Activated T-helper 17 cell treated with anti-CD3 and anti-CD28 coated beads, Interleukin-2, amount 50 U/mL, for 72 hours (primary cell): ENCODE data around the gene CCDC15. TPM values are rescaled to one million over a fixed set of nuclear protein-coding genes. Genes with fewer than 3 reads are reported as not detected.

ENCODE experiments used
- ATAC-seq: fragments of 150-1000 bp; cut with Tn5 transposase; replicated peaks from 2 replicates; pipeline ENCODE4 v1.10.0; 2021; ENCODE audit warnings: mild to moderate bottlenecking, moderate library complexity
- H3K27ac Mint-ChIP-seq: one replicate; pipeline ENCODE4 v1.8.0; 2022; ENCODE audit warnings: mixed read lengths
- H3K27me3 Mint-ChIP-seq: one replicate; pipeline ENCODE4 v1.8.0; 2022; ENCODE audit warnings: mixed read lengths
- H3K36me3 Mint-ChIP-seq: one replicate; pipeline ENCODE4 v1.8.0; 2022; ENCODE audit warnings: low read depth, mild to moderate bottlenecking, mixed read lengths
- H3K4me1 Mint-ChIP-seq: one replicate; pipeline ENCODE4 v1.8.0; 2022; ENCODE audit warnings: mixed read lengths
- H3K4me3 Mint-ChIP-seq: one replicate; pipeline ENCODE4 v1.8.0; 2022; ENCODE audit warnings: mild to moderate bottlenecking, mixed read lengths
- H3K9me3 Mint-ChIP-seq: one replicate; pipeline ENCODE4 v1.8.0; 2022; ENCODE audit warnings: mixed read lengths
- total RNA-seq, 2 donors: library from RNA; stranded (reverse); gene quantifications; one replicate each; pipeline ENCODE4 v1.2.3, GENCODE V29; 2022

Gene CCDC15
- total RNA-seq, 2 donors from 2014 or later = 5.5 to 8.7 TPM

DNA sequence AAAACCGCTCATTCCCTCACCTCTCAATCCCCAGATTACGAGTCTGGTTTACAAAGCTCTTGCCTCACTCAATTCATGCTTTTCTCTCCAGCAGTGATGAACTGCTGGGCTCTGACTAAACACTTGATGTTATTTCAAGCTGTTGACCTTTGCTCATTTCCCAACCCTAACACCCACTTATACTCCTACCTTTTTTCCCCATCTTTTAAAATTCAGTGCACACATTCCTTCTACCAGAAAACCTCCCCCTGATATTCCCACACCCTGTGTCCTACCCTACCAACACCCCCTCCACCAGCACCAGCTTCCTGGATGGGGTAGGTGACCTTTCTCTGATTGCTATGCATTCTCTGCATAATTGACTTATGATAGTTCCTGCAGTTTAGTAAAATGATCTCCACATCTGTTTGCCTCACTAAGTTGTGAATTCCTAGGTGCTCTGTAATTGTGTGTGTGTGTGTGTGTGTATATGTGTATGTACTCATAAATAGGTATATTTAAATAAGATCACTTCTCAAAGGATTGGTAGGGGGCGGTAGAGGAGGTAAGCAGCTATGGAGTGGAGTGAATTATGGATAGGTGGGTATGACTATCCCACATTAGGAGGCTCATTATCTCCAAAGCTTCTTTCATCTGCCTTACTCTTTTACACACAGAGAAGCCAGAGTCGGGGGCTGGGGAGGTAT is 19.0 kb upstream of the CCDC15 start:
- Mint-ChIP-seq H3K4me3 (no peak overlapping the region), H3K27ac (no peak overlapping the region), H3K9me3 (no peaks in the 10 kb centered on the region), H3K4me1 (peaks cover 4% of the 10 kb centered on the region), H3K36me3 (no peaks in the 10 kb centered on the region), H3K27me3 (peaks cover 5% of the 10 kb centered on the region)
- no peak for ATAC-seq

DNA sequence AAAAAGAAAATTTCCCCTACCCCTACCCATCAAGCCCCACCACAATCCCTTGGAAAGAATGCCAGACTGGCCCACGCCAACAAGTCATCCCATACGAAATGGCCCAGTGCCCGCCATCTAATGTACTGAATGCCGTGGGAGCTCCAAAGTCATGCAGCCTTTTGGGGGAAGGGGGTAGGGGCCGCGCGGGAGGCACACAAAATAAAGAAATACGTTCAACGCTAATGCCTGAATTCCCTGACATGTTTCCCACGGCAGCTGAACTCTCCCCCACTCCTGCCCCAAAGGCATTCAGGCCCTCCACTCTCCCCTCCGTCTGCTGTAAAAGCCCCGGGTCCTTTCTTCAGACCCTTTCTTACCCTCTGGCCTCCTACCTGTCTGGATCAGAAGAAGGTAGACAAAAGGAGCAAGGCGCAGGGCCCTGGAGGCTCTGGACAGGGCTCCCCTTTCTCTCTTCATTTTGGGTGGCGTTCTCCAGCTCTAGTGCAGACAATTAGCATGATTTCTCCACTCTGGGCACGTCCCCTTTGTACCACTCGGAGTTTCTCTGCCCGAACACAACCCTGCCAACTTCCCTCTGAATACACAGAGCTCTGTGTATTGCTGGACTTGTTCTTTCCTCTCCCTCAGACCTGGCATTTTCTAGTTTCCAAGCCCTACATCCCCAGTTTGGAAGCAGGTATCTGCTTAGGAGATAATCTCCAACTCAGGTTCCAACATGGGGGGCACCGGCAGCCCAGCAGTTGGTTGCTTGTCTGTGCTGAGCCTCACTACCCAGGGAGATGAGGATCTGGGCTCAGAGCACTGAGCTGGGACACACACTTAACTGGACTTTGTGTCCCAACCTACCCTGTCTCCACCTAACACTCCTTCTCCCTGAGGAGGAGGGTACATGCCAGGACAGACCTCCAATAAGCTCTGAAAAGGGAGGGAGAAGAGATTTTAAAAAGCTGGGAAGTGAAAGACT is 18.2 kb upstream of the CCDC15 start, which contains the start of gene HEPACAM:
Gene HEPACAM, minus strand, starts transcription at position 500 of the 967 bp plus-strand sequence. Its CDS starts 41 bp downstream, at position 459.
- no peaks in the 10 kb centered on the region for H3K36me3 Mint-ChIP-seq
- no peak within 1 kb of the TSS for H3K4me3 Mint-ChIP-seq

DNA sequence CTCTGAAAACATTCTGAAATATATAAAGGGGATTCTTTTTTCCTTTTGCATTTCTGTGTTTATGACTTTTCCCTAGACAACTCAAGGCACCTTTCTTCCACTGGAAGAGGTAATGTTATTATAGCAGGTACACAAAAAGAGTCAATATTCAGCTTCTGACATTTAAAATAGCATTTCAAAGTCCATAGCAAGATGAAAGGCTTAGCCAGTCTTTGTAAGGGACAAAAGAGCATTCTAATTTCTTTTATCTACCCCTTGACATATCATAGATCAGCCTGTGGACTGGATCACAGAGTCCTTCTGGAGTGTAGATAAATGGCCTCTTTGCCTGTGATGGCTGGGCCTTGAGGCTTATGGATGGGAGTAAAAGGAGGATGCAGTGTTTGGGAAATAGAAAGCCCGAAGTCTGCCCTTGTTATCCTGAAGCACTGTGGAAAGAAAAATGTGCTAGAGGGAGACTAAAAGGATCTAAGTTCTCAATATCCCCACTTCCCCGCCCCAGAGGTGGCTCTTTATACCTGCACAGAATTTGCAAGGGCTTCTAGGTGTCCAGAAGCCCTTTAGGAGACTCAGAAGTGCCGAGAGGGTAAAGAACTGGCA is 16.6 kb upstream of the CCDC15 start:
- peaks cover 8% of the 10 kb centered on the region for H3K27me3 Mint-ChIP-seq
- H3K4me3 Mint-ChIP-seq = no peak overlapping the region
- H3K27ac Mint-ChIP-seq = no peak overlapping the region
- no peak for ATAC-seq
- no peaks in the 10 kb centered on the region for H3K4me1 Mint-ChIP-seq
- H3K9me3 Mint-ChIP-seq = no peaks in the 10 kb centered on the region
- no peaks in the 10 kb centered on the region for H3K36me3 Mint-ChIP-seq

More for the DNA sequence above, 18.2 kb upstream of the CCDC15 start, which contains the start of gene HEPACAM:
- no peak for ATAC-seq
- no peaks in the 10 kb centered on the region for H3K9me3 Mint-ChIP-seq
- H3K4me1 Mint-ChIP-seq = peaks cover 1% of the 10 kb centered on the region
- H3K27me3 Mint-ChIP-seq = peaks cover 5% of the 10 kb centered on the region
- no peak within 1 kb of the TSS for H3K27ac Mint-ChIP-seq

DNA sequence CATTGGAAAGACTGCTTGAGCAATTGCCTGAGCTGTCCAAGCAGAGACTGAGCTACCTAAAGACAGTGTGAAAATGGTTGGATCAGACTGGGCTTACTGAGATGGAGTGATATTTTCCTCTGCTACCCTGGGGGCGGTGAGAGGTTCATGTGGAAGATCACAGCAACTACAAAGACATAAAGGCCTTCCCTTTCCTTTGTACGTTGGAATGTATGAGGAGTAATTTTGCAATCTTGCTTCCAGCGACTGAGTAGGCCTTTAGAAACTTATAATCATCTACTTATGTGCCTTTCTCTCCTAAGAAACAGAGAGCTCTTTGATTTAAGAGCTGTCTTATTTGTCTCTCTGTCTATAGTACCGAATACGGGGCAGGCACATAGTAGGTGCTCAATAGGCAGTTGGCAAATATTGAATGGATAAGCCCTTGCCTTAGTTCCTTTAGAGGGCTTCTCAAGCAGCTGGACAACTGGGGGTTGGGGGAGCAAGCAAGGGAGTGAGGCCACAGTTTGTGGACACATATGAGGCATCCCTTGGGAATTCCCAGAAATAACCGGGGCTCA is 15.7 kb upstream of the CCDC15 start:
- ATAC-seq = no peak
- Mint-ChIP-seq H3K36me3 (no peaks in the 10 kb centered on the region), H3K4me3 (no peak overlapping the region), H3K9me3 (no peaks in the 10 kb centered on the region), H3K27me3 (peaks cover 8% of the 10 kb centered on the region), H3K27ac (no peak overlapping the region), H3K4me1 (no peaks in the 10 kb centered on the region)

DNA sequence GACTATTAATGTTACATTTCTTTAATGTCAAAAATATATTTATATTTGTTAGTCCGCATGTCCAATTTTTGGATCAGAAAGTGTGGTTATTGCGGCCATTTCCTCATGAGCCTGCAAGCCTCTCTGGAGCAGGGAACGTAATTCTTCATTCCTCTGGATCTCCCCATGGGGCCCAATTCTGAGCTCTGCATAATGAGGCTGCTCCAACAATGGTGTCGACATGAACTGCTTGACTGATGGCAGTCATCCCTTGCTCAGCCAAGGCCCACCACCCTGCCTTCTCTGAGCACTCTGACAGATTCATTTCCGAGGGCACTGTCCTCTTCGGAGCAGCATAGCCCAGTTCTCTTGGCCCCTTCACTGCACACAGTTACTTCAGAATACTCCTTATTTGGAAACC is 15.0 kb upstream of the CCDC15 start:
- Mint-ChIP-seq H3K36me3 (no peaks in the 10 kb centered on the region), H3K4me3 (no peak overlapping the region), H3K9me3 (no peaks in the 10 kb centered on the region), H3K4me1 (no peaks in the 10 kb centered on the region), H3K27ac (no peak overlapping the region), H3K27me3 (peaks cover 8% of the 10 kb centered on the region)
- ATAC-seq = no peak

DNA sequence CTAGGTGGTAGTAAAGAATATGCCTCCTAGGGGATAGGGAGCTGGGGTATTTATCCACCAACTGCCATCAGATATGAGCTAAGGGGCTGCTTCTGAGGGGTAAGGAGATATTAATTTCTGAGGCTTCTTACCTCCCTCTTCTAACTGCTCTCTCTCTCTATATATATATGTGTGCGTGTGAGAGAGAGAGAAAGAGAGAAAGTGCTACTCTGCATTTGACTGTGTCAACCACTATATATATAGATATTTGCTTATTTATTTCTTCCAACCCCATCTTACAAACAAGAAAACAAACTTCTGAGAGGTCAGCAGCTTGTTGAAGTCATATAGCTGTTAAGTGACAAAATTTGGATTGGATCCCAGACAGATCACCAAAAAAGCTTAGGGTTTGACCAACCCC is 12.3 kb upstream of the CCDC15 start:
- no peak for ATAC-seq
- no peaks in the 10 kb centered on the region for H3K4me1 Mint-ChIP-seq
- no peak overlapping the region for H3K27ac Mint-ChIP-seq

DNA sequence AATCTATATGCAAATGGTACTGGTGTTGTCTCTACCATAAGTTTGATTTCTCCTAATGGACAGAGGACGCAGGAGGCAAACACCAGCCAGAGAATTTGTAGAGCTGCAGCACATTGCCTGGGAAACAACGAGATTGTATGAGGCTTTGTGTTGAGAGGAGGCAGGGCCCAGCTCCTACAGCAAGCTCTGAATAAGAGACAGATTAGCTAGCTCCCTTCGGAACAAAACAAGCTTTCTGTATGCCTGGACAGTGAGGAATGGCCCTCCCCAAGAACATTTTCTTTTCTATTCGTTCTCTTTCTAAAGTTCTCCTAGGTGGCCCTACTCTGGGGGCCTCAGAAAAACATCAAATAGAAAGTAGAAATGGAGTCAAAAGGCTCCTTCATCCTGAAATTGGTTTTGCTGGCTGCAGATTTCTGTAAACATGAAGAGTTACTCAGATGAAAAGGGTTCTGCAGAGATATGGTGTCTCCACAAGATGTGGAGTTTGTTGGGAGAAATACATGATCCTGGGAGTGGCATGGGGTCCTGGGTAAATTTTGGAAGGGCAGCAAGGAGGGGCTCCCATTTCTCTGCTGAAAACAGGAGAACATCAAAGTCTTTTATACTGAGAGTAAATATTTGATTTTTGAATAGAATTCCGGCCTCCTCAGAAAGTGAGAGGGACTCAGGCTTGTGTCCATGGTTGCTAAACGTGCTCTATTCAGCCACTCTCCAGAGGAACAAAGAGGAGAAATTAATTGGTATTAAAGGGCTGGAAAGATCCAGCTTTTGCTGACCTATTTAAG is 11.3 kb upstream of the CCDC15 start:
- Mint-ChIP-seq H3K27ac (peak overlapping the region; percentile 19), H3K4me3 (no peak overlapping the region), H3K36me3 (no peaks in the 10 kb centered on the region), H3K9me3 (no peaks in the 10 kb centered on the region), H3K4me1 (no peaks in the 10 kb centered on the region), H3K27me3 (peaks cover 3% of the 10 kb centered on the region)
- ATAC-seq = no peak

More for the DNA sequence above, 12.3 kb upstream of the CCDC15 start:
- Mint-ChIP-seq H3K4me3 (no peak overlapping the region), H3K9me3 (no peaks in the 10 kb centered on the region), H3K27me3 (peaks cover 3% of the 10 kb centered on the region), H3K36me3 (no peaks in the 10 kb centered on the region)

DNA sequence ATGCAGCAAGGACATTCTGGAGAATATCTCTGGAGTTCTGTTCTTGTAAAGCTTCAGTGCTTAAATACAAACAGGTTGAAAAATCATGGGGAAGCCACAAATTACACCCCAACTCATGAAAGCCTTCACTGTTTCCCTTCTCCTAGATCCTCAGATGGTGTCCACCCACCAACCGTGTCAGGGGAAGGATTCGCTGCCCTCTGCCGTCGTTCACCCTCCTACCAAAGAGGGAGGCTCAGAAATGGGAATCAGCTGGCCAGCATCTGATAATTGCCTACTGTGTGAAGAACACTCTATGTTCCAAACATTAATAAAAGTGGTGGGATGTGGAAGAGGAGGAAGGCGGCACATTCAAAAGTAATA is 10.8 kb upstream of the CCDC15 start:
- ATAC-seq = no peak
- Mint-ChIP-seq H3K27me3 (peaks cover 3% of the 10 kb centered on the region), H3K4me1 (no peaks in the 10 kb centered on the region), H3K36me3 (no peaks in the 10 kb centered on the region), H3K27ac (no peak overlapping the region), H3K9me3 (no peaks in the 10 kb centered on the region), H3K4me3 (no peak overlapping the region)

DNA sequence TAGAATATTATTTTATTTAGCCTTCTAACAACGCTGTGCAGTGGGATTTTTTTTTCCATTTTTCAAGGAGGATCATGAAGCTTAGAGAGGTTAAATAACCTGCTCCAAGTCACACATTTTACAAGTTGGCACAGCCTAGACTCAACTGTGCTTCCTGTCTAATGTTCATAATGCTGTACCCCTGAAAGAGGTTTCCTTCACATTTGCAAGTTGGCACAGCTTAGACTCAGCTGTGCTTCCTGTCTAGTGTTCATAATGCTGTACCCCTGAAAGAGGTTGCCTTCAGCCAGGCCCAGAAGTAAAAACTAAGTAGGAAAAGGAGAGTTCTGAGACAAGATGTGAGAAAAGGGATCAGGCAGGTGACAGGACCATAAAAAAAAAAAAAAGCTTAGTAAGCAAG is 10.3 kb upstream of the CCDC15 start:
- no peak overlapping the region for H3K27ac Mint-ChIP-seq
- ATAC-seq = no peak
- peaks cover 3% of the 10 kb centered on the region for H3K9me3 Mint-ChIP-seq
- H3K27me3 Mint-ChIP-seq = peaks cover 3% of the 10 kb centered on the region
- no peaks in the 10 kb centered on the region for H3K36me3 Mint-ChIP-seq
- no peaks in the 10 kb centered on the region for H3K4me1 Mint-ChIP-seq
- no peak overlapping the region for H3K4me3 Mint-ChIP-seq

DNA sequence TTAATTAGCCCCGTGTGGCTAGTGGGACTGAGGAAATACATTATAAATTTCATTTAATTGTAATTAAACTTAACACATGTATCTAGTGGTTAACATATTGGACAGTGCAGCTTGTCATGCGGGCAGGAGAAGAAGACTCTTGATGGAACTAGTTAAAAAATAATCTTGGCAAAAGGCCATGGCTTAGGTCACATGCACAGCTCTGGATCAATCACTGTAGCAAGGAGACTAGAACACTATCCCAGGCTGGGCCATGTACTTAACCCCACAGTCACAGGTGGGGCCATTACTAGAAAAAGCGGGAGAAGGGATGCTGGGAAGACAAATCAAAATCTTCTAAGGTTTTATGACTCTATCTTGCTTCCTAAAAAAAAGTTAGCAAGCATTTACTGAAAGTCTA is 9.4 kb upstream of the CCDC15 start:
- Mint-ChIP-seq H3K4me1 (no peaks in the 10 kb centered on the region), H3K27me3 (peaks cover 3% of the 10 kb centered on the region)
- ATAC-seq = no peak

DNA sequence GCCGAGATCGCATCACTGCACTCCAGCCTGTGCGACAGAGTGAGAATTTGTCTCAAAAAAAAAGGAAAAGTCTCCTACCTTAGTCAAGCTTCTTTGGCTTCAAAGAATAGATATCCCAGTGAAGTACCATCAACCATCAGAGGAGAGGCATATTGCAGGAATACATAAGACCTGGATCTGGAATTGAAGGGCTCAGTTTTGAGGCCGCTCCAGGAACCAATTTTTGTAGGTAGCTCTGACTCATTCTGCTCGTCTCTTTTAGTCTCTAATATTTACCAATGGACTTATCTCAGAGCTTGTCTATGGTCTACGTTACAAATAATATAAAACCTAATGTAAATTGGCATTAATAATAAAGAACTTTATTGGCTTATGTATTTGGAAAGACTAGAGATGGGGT is 8.2 kb upstream of the CCDC15 start:
- Mint-ChIP-seq H3K36me3 (no peaks in the 10 kb centered on the region), H3K27ac (no peak overlapping the region), H3K4me3 (no peak overlapping the region), H3K4me1 (no peaks in the 10 kb centered on the region), H3K27me3 (peaks cover 3% of the 10 kb centered on the region), H3K9me3 (peaks cover 4% of the 10 kb centered on the region)
- ATAC-seq = no peak

More for the DNA sequence above, 9.4 kb upstream of the CCDC15 start:
- Mint-ChIP-seq H3K9me3 (peaks cover 4% of the 10 kb centered on the region), H3K27ac (no peak overlapping the region), H3K4me3 (no peak overlapping the region), H3K36me3 (no peaks in the 10 kb centered on the region)

DNA sequence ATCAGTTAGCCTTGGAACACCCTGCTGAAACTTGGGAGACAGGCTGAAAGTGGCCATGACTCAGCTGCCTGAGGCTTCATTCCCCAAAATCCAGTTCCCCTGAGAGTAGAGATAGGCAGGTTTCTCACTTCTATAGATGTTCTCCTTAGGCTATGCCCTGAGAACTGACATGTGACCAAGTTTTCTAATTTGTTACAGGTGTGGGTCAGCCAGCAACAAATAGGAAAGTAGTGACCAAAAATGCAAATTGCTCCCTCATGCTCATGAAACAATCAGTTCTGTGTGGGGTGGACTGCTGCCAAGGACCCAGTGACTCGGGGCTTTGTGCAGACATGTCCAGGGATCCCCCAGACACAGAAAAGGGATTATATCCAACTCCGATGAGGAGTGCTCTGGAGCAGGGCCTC is 7.3 kb upstream of the CCDC15 start:
- no peak for ATAC-seq
- no peaks in the 10 kb centered on the region for H3K36me3 Mint-ChIP-seq
- H3K9me3 Mint-ChIP-seq = peaks cover 4% of the 10 kb centered on the region
- no peaks in the 10 kb centered on the region for H3K4me1 Mint-ChIP-seq
- no peak overlapping the region for H3K27ac Mint-ChIP-seq
- no peak overlapping the region for H3K4me3 Mint-ChIP-seq
- H3K27me3 Mint-ChIP-seq = no peaks in the 10 kb centered on the region

DNA sequence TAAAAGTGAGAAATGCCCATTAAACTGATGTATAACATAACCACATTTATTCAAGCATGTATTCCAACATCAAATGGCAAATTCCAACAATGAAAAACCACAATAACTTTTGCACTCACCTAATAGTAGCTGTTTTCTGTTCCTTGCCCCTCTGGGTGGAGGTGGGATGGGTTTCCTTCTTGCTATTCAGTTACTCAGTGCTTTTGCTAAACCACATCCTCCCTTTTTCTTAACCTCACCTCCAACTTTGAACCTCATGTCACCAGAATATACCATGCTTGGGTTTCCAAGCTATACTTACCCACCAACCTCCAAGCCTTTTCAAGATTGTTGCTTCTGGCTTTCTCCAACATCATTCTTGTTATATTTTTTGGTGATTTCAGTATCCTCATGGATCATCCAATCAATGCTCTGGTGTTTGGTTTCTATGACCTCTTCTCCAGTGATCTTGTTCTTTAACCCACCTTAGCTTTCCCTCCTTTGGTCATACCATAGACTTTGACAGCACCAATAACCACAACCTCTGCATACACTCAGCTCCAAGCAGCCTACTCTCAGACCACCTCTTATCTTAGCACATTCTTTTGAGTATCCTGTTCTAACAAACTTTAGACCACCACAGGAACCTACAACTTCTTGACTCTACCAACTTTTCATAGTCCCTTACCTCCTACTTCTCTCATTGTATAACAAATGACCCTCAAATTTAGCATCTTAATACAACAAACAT is 3.2 kb upstream of the CCDC15 start:
- no peak overlapping the region for H3K27ac Mint-ChIP-seq
- H3K4me1 Mint-ChIP-seq = no peaks in the 10 kb centered on the region
- H3K36me3 Mint-ChIP-seq = no peaks in the 10 kb centered on the region
- H3K4me3 Mint-ChIP-seq = no peak overlapping the region
- H3K9me3 Mint-ChIP-seq = peaks cover 4% of the 10 kb centered on the region
- no peak for ATAC-seq
- no peaks in the 10 kb centered on the region for H3K27me3 Mint-ChIP-seq
